ENCODE measurements around the gene PAGR1.
"Not testable (repeated sequence)": the region's sequence is repeated elsewhere in the genome, so short reads cannot be mapped to it uniquely, and the experiment has no call there.

PAGR1 gene

GRCh38 chr16:29841631-29842030 is 25.7 kb downstream of the PAGR1 start:
- no peak for DNase-seq

DNA sequence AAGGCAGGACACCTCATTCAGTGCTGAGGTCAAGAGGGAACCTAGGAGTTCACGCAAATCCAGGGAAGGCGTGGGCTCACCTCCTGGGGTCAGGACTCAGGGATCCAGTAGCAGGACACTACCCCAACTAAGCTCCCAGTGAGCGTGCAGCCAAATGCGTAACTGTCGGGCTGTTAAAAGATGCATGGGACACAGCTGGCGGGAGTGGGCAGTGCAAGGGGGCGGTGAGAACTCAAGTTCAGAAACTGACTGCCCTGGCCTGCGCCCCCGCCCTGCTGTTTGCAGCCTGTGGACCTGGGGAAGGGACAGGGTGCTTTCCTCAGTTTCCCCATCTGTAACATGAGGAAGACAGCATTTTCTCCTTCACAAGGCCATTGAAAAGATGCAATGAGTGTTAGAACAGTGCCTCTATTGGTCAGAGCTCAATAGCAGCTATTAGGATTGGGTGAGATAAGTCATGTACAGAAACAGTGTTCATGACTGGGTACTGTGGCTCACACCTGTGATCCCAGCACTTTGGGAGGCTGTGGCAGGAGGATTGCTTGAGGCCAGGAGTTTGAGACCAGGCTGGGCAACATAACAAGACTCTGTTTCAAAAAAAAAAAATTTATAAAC is 26.9 kb downstream of the PAGR1 start:
- no peak for DNase-seq

DNA sequence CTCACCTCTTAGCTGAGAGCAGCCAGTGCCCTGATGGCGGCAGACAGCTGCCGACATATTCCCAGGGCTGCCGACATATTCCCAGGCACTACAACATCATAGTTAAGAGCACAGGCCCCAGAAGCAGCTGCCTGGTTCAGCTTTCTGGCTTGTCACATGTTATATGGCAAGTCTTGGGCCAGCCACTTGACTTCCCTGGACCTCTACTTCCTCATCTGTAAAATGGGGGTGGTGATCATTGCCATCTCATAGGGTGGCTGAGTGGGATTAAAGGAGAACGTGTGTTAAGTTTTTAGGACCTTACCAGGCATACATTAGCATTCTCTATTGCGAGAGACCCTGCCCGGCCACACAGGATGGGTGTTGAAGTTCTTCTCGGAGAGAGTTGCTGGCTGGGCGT is 28.0 kb downstream of the PAGR1 start:
- no peak for DNase-seq

DNA sequence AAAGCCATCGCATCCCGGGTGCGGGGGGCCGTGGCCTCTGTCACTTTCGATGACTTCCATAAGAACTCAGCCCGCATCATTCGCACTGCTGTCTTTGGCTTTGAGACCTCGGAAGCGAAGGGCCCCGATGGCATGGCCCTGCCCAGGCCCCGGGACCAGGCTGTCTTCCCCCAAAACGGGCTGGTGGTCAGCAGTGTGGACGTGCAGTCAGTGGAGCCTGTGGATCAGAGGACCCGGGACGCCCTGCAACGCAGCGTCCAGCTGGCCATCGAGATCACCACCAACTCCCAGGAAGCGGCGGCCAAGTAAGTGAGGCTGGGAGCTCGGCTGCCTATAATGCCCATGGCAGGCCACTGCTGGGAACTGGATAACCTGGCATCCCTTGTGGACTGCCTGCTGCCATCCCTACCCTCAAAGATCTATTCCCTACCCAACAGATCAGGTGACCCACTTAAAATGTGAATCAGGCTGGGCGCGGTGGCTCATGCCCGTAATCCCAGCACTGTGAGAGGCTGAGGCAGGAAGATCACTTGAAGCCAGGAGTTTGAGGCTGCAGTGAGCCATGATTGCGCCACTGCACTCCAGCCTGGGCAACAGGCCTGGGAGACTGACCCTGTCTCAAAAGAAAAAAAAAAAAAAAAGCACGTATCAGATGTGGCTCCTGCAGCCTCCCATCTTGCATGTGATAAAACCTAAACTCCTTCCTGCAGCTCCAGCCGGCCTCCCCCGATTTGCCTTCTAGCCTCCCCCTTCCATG is 28.8 kb downstream of the PAGR1 start:
- DNase-seq = no peak

DNA sequence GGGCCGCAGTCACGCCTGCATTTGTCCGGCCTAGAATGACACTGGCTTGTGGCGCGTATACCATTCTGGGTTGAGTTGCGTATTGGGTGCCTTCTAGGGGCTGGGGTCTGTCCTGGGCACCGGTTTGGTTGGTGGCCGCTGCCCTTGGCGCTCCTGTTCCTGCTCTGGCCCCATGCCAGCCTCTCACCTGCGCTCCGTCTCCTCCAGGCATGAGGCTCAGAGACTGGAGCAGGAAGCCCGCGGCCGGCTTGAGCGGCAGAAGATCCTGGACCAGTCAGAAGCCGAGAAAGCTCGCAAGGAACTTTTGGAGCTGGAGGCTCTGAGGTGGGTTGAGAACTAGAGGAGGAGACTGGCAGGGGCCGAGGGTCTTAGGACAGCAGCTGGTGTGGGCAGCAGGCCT is 29.7 kb downstream of the PAGR1 start:
- no peak for DNase-seq

DNA sequence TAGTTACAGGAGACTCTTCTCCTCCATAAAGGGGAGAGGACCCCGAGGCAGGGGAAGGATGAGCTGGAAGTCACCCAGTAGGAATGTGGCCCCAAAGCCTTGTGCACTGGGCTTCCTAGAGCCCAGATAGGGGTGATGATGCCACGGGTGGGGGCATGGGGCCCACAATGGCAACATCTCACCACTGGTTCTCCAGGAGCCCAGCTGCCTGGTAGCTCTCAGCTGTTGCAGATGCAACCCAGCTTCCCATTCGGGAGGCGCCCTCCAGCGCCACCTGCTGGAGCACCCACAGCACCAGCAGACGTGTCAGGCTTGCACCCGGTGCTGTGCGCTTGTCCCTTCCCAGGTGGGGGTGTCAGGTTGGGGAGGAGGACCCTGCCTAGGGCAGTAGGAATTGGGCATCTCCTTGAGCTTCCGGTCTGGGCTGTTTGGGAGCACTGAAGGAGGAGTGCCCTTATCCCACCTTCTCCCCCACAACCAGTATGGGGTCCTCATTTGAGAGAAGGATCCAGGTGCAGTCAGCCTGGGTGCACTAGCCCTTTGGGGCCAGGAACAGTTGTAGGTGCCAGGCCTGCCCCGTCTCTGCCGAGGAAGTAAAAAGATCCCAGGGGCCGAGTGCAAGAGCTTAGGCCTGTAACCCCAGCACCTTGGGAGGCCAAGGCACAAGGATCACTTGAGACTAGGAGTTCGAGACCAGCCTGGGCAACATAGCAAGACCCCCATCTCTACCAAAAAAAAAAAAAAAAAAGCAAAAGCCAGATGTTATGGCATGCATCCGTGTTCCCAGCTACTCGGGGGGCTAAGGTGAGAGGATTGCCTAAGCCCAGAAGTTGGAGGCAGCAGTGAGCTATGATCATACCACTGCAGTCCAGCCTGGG is 32.7 kb downstream of the PAGR1 start:
- DNase-seq = peak; percentile 86

GRCh38 chr16:29849505-29849904 is 33.6 kb downstream of the PAGR1 start:
- DNase-seq = no peak

DNA sequence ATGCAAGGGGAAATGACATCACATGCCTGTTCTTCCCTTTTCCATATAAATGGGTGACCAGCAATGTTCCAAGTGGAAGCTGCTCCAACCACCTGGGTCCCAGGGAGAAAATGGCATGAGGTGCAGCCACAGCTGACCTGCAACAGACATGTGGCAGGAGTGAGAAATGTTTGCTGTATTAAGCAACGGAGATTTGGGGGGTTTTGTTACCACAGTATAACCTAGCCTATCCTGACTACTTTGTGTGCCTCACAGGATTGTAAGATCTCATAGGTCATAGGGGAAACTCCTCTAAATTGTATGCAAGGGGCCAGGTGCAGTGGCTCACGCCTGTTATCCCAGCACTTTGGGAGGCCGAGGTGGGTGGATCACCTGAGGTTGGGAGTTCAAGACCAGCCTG is 35.0 kb downstream of the PAGR1 start:
- DNase-seq = no peak

- no peak for DNase-seq
Measured at GRCh38 chr16:29852654-29853053, 36.7 kb downstream of the PAGR1 start.

- no peak for DNase-seq
Measured at GRCh38 chr16:29854520-29855100, 38.7 kb downstream of the PAGR1 start.

GRCh38 chr16:29857133-29857760 is 41.3 kb downstream of the PAGR1 start:
- DNase-seq = no peak

- DNase-seq = no peak
Measured at GRCh38 chr16:29858149-29858849, 42.3 kb downstream of the PAGR1 start.

DNA sequence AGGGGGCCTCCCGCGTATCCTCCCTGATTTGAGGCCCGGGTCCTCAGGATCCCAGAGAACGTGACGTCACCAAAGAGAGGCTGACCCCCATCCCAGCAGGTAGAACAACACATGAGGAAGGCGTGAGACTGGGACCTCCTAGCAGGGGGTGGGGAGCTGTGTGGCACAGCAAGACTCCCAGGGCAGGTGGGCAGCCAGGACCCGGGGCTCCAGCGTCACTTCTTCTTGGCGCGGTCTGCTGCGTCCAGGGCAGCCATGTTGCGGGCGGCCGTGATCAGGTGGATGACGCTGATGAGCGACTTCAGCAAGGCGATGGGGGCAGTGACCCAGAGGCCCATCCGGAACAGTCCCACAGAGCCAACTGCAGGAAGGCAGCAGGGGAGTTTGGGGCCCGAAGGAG is 43.0 kb downstream of the PAGR1 start:
- DNase-seq = no peak

- DNase-seq = no peak
Measured at GRCh38 chr16:29860218-29860617, 44.3 kb downstream of the PAGR1 start.

- DNase-seq = no peak
Measured at GRCh38 chr16:29862383-29862883, 46.5 kb downstream of the PAGR1 start.

DNA sequence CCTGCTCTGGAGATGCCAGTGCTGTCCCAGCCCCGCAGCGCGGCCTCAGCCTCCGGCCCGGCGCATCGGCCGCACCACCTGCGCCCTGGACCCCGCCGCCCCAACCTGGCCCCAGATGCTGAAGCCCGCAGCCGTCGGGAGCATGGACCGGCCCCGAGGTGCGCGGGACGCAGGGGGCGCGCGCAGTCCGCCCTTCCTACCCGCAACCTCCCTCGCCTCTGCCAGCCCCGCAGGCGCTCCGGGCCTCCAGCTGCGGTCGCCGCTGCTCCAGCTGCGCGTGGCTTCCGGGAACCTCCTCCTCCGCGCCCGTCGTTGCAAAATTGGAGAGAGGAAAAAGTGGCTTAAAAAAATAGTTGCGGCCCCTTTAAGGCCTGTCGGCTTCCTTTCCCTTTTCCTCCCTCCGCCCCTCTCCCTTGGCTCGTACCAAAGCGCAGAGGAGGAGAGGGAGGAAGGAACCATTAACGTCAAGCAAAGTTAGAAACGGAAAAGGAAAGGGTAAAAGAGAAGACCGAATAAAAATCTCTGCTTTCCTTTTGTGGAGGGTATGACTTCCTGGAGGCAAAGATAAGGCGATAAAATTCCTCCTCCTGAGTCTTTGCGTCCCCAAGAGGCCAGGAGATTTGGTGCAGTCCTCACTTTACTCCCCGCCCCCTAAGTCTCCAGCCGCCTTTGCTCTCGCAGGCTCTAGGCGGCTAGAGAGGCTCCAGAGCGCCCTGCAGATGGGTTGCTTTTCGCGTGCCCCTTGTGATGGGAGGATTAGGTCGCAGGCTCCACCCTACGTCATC is 47.1 kb downstream of the PAGR1 start, which contains the start of gene CDIPT:
TSS of gene CDIPT (minus strand) at position 343 of the 785 bp plus-strand sequence. CDS start 369 bp downstream, outside the sequence.
- DNase-seq = peak; percentile 80

GRCh38 chr16:29863669-29863984 is 47.7 kb downstream of the PAGR1 start:
- no peak for DNase-seq

DNA sequence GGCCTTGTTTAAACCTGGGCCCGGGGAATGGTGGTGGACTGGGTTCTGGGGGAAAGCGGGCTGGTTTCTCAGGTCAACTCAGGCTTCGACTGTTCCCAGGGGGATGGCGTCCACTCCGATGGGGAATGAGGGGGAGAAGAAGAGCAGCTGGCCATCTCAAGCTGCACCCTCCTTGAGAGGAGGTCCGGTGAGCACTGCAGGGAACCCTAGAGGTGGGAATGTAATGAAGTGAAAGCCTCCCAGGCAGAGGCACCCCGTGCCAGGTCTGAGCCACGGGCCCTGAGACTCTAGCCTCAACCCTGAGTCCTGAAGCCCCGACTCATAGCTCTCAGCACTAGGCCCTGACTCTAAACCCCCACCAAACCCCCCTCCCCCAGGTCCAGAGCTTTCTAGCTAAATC is 48.3 kb downstream of the PAGR1 start:
- no peak for DNase-seq

- DNase-seq = no peak
Measured at GRCh38 chr16:29868396-29869009, 52.6 kb downstream of the PAGR1 start.

DNA sequence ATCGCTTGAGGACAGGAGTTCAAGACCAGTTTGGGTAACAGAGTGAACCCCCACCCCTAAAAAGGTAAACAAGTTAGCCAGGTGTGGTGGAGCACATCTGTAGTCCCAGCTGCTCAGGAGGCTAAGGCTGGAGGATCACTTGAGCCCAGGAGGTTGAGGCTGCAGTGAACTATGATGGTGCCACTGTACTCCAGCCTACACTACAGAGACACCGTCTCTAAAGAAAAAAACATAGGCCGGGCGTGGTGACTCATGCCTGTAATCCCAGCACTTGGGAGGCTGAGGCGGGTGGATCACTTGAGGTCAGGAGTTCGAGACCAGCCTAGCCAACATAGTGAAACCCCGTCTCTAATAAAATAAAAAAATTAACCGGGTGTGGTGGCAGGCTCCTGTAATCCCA is 53.1 kb downstream of the PAGR1 start:
- DNase-seq = not testable (repeated sequence)

Measured in activated CD4-positive, CD25-positive, alpha-beta regulatory T cell treated with anti-CD3 and anti-CD28 coated beads, Interleukin-2, amount 50 U/mL, for 72 hours (primary cell).